ENCODE measurements around the gene DSC1. TPM values are rescaled to one million over a fixed set of nuclear protein-coding genes. Genes with fewer than 3 reads are reported as not detected.

Gene DSC1
- total and polyA plus RNA-seq, 2 of the 8 experiments (the other 6 are each of a cell fraction or from before 2014, with no cell fraction given): 0.02 TPM; not detected in 1

GRCh38 chr18:31138709-31139108, 23.9 kb downstream of the DSC1 start:
- H3K23ac ChIP-seq (ENCODE audit: insufficient read length): no peak overlapping the region
- no peaks in the 10 kb centered on the region for H3K9me3 ChIP-seq (ENCODE audit: insufficient read depth in 2 of 2, low read depth in 1 of 2, low read length in 1 of 2)
- H3K4me3 ChIP-seq (ENCODE audit: extremely low read depth in 1 of 4, insufficient read depth in 2 of 4, low read depth in 3 of 4, low read length in 4 of 4): no peak overlapping the region
- no peak overlapping the region for H2BK5ac ChIP-seq (ENCODE audit: low read depth, low read length)
- no peak overlapping the region for H4K8ac ChIP-seq (ENCODE audit: extremely low read depth, insufficient read depth, low read length)
- H3K14ac ChIP-seq (ENCODE audit: insufficient read length): no peak overlapping the region
- no peak overlapping the region for H3K9ac ChIP-seq (replicated peaks in 1 of 4; ENCODE audit: extremely low read depth in 1 of 4, low read depth in 3 of 4, low read length in 3 of 4)
- no peak overlapping the region for H3K4me2 ChIP-seq (ENCODE audit: insufficient read depth in 1 of 2, low read depth in 2 of 2, low read length in 2 of 2)
- no peak overlapping the region for H2AFZ ChIP-seq (ENCODE audit: low read length)
- H3K23me2 ChIP-seq (ENCODE audit: low read depth, low read length): no peaks in the 10 kb centered on the region
- H2BK15ac ChIP-seq (ENCODE audit: low read length): no peak overlapping the region
- no peak overlapping the region for H4K91ac ChIP-seq (replicated peaks; ENCODE audit: insufficient read length, low read length)
- H4K20me1 ChIP-seq (replicated peaks in 1 of 2; ENCODE audit: control insufficient read depth in 1 of 2, insufficient read depth in 2 of 2, low read length in 2 of 2): no peaks in the 10 kb centered on the region
- H4K5ac ChIP-seq (ENCODE audit: insufficient read length, low read depth, low read length): no peak overlapping the region
- no peaks in the 10 kb centered on the region for H3K36me3 ChIP-seq (ENCODE audit: control insufficient read depth in 2 of 4, insufficient read depth in 4 of 4, low read length in 3 of 4)
- no peak overlapping the region for H3K56ac ChIP-seq (replicated peaks; ENCODE audit: insufficient read length, low read depth, low read length)
- H2AK5ac ChIP-seq (ENCODE audit: low read depth, low read length): no peak overlapping the region
- H3K79me2 ChIP-seq (ENCODE audit: control insufficient read depth in 1 of 2, insufficient read depth in 2 of 2, low read length in 2 of 2): no peaks in the 10 kb centered on the region
- no peak for TF ChIP-seq POLR2AphosphoS5 (IDR thresholded peaks at IDR 0.05; ENCODE audit: low read depth, low read length)
- H3K4ac ChIP-seq (replicated peaks; ENCODE audit: insufficient read length, low read depth, low read length): no peak overlapping the region
- no peak overlapping the region for H3K18ac ChIP-seq (ENCODE audit: extremely low read depth, low read length)
- DNase-seq (ENCODE audit: low read depth in 1 of 2, low spot score in 2 of 2) (no peak), FAIRE-seq (no peak)
- no peak overlapping the region for H2BK20ac ChIP-seq (ENCODE audit: low read length)
- CTCF ChIA-PET (ENCODE audit: partially characterized antibody): interaction anchor here (0.6 to 0.9 kb wide), 3 partner anchors 16 to 1426 kb away, joined by 3 read pairs; no protein-coding TSS in a partner anchor
- H3K79me1 ChIP-seq (ENCODE audit: low read depth, low read length): no peaks in the 10 kb centered on the region
- no peak overlapping the region for H3K27ac ChIP-seq (ENCODE audit: low read depth, low read length)
- H3K27me3 ChIP-seq (replicated peaks in 1 of 4; ENCODE audit: control insufficient read depth in 3 of 4, extremely low read depth in 1 of 4, insufficient read depth in 3 of 4, low read length in 3 of 4): no peaks in the 10 kb centered on the region
- WGBS, 2 experiments (ENCODE audit: extremely low coverage in 1 of 2, insufficient coverage in 1 of 2, insufficient read length in 1 of 2, insufficient replicate concordance in 2 of 2, low coverage in 1 of 2, low lambda C conversion rate in 2 of 2, missing lambda C conversion rate in 1 of 2): 88% methylated on average over 1 of the region's 1 CpG; no CpG with 5 or more reads in 1 of the 2 experiments
- POLR2A ChIA-PET (ENCODE audit: partially characterized antibody): no interaction called here
- H3K4me1 ChIP-seq (replicated peaks in 1 of 4; ENCODE audit: control insufficient read depth in 3 of 4, insufficient read depth in 4 of 4, low read length in 3 of 4): no peaks in the 10 kb centered on the region
- no peak overlapping the region for H2BK120ac ChIP-seq (replicated peaks; ENCODE audit: low read depth, low read length)
- H2BK12ac ChIP-seq (ENCODE audit: low read depth, low read length): no peak overlapping the region
